CD4-positive, CD25-positive, alpha-beta regulatory T cell (primary cell): ENCODE measurements around the gene MAML1. TPM values are rescaled to one million over a fixed set of nuclear protein-coding genes. Genes with fewer than 3 reads are reported as not detected.

Experiments used
- ATAC-seq, 2 donors: fragments of 150-1000 bp; cut with Tn5 transposase; one replicate each; pipeline ENCODE4 v1.10.0; 2021; ENCODE audit warnings: low read depth in 2 of 2, moderate number of reproducible peaks in 2 of 2, moderate library complexity in 1 of 2
- DNase-seq, 3 donors: peaks; one replicate each; pipeline versions ENCODE4 v3.0.0 to v3.0.0-alpha.2; 2012 to 2022; ENCODE audit warnings: mixed read lengths in 1 of 3
- H3K27ac ChIP-seq: one replicate; pipeline ENCODE4 v1.7.0; 2013; ENCODE audit warnings: mild to moderate bottlenecking, low read length; ENCODE audit not compliant: insufficient read depth, poor library complexity, severe bottlenecking
- H3K27me3 ChIP-seq: one replicate; pipeline ENCODE4 v1.7.0; 2013; ENCODE audit warnings: low read length; ENCODE audit not compliant: control insufficient read depth, insufficient read depth
- H3K36me3 ChIP-seq: one replicate; pipeline ENCODE4 v1.7.0; 2013; ENCODE audit warnings: mild to moderate bottlenecking, low read length, moderate library complexity; ENCODE audit not compliant: control insufficient read depth, insufficient read depth
- H3K4me1 ChIP-seq: 2 replicates; pipeline ENCODE4 v1.7.0; 2013; ENCODE audit warnings: mild to moderate bottlenecking, low read length; ENCODE audit not compliant: insufficient read depth, control insufficient read depth, poor library complexity, severe bottlenecking
- H3K4me3 ChIP-seq: one replicate; pipeline ENCODE4 v1.7.0; 2013; ENCODE audit warnings: low read depth, mild to moderate bottlenecking, low read length, moderate library complexity
- H3K9me3 ChIP-seq, 2 experiments: 1 replicate in 1 of 2; 2 replicates in 1 of 2; pipeline ENCODE4 v1.7.0; 2013; ENCODE audit warnings: low read length in 2 of 2, mild to moderate bottlenecking in 1 of 2, moderate library complexity in 1 of 2; ENCODE audit not compliant: control insufficient read depth in 2 of 2
- H3K27ac Mint-ChIP-seq, 3 donors: one replicate each; pipeline ENCODE4 v1.8.0; 2020 to 2022; ENCODE audit warnings: mild to moderate bottlenecking in 3 of 3, mixed read lengths in 3 of 3, moderate library complexity in 2 of 3
- H3K27me3 Mint-ChIP-seq: one replicate; pipeline ENCODE4 v1.8.0; 2022; ENCODE audit warnings: mild to moderate bottlenecking, mixed read lengths
- H3K36me3 Mint-ChIP-seq: one replicate; pipeline ENCODE4 v1.8.0; 2020; ENCODE audit warnings: mixed read lengths
- H3K4me1 Mint-ChIP-seq, 4 donors: one replicate each; pipeline ENCODE4 v1.8.0; 2020 to 2022; ENCODE audit warnings: mixed read lengths in 4 of 4, mild to moderate bottlenecking in 1 of 4
- H3K4me3 Mint-ChIP-seq, 4 donors: one replicate each; pipeline ENCODE4 v1.8.0; 2020 to 2022; ENCODE audit warnings: mild to moderate bottlenecking in 4 of 4, mixed read lengths in 4 of 4, moderate library complexity in 3 of 4
- H3K9me3 Mint-ChIP-seq, 7 donors: one replicate each; pipeline ENCODE4 v1.8.0; 2020 to 2022; ENCODE audit warnings: mixed read lengths in 7 of 7, mild to moderate bottlenecking in 3 of 7, moderate library complexity in 2 of 7
- polyA plus RNA-seq, 4 donors: library from polyadenylated mRNA; unstranded; fragments of 300-500 nt; fragmentation: Illumina TruSeq; gene quantifications; one replicate each; pipeline ENCODE4 v1.2.3, GENCODE V29; 2021
- total RNA-seq: library from RNA; stranded (reverse); gene quantifications from one replicate; pipeline ENCODE4 v1.2.3, GENCODE V29; 2022

MAML1 gene
- total and polyA plus RNA-seq, 5 donors from 2014 or later = 2.8 to 39.5 (median 4.2) TPM

DNA sequence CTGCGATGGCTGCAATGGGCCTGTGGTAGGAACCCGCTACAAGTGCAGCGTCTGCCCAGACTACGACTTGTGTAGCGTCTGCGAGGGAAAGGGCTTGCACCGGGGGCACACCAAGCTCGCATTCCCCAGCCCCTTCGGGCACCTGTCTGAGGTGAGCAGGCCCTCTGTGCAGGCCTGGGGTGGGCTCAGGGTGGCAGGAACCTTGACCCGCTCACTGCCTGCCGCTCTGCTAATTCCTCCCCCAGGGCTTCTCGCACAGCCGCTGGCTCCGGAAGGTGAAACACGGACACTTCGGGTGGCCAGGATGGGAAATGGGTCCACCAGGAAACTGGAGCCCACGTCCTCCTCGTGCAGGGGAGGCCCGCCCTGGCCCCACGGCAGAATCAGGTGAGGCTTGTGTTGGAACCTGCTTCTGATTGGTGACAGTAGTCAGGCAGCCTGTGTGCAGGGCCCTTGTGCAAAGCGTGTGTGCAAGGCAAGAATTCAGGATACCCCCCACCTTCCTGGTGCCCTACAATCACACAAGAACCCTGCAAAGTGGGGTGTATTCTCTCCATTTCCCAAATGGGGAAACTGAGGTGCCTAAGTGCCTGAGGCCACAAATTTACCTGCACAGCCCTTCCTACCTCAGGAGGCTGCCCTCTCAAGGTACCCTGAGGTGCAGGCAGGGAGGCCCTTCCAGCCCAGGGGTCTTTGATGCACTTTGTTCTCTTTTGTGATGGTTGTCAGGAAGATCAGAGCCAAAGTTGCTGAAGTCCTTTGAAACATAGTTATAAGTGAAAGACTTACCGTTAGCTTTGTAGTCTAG lies 91.5 kb downstream of the MAML1 start:
- Mint-ChIP-seq H3K27ac (peak overlapping the region in 1 of 3 donors; percentile 46), H3K9me3 (peaks cover 0 to 3% (median 0%) of the 10 kb centered on the region in 7 donors), H3K27me3 (peaks cover 10% of the 10 kb centered on the region), H3K4me1 (peaks cover 8 to 58% (median 30%) of the 10 kb centered on the region in 4 donors), H3K36me3 (peaks cover 30% of the 10 kb centered on the region), H3K4me3 (peak overlapping the region in 3 of 4 donors; percentile 17 to 25 (median 19))
- Histone ChIP-seq H3K9me3 (no peaks in the 10 kb centered on the region), H3K4me1 (peaks cover 31% of the 10 kb centered on the region), H3K36me3 (peaks cover 54% of the 10 kb centered on the region), H3K27ac (peak overlapping the region; percentile 35), H3K4me3 (no peak overlapping the region), H3K27me3 (no peaks in the 10 kb centered on the region)
- DNase-seq = peak in 1 of 3 donors; percentile 1
- ATAC-seq = no peak

DNA sequence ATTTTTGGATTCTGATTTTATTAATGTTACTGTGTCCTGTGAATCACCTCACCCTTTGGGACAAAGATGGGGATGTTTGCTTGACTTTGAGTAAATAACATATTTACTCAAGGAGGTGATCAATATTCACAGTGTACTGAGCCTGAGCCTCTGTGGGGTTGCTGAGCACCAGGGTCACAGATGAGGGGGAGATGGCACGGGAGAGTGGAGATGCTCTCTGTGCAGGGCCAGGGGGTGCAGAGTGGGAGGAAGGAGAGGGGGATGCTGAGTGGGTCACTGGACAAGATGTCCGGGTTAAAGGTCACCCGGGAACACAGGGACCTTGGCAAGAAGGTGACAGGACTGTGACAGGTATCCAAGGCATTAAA lies 92.1 kb downstream of the MAML1 start:
- peaks cover 8 to 55% (median 32%) of the 10 kb centered on the region in 4 donors for H3K4me1 Mint-ChIP-seq
- H3K4me3 ChIP-seq = no peak overlapping the region
- H3K36me3 Mint-ChIP-seq = peaks cover 36% of the 10 kb centered on the region
- peak overlapping the region in 3 of 4 donors; percentile 17 to 25 (median 19) for H3K4me3 Mint-ChIP-seq
- no peaks in the 10 kb centered on the region for H3K9me3 ChIP-seq
- ATAC-seq = no peak
- H3K27ac Mint-ChIP-seq = no peak overlapping the region
- peaks cover 25% of the 10 kb centered on the region for H3K4me1 ChIP-seq
- peaks cover 60% of the 10 kb centered on the region for H3K36me3 ChIP-seq
- peaks cover 0 to 3% (median 0%) of the 10 kb centered on the region in 7 donors for H3K9me3 Mint-ChIP-seq
- H3K27me3 ChIP-seq = no peaks in the 10 kb centered on the region
- peaks cover 10% of the 10 kb centered on the region for H3K27me3 Mint-ChIP-seq
- H3K27ac ChIP-seq = no peak overlapping the region
- DNase-seq = no peak

DNA sequence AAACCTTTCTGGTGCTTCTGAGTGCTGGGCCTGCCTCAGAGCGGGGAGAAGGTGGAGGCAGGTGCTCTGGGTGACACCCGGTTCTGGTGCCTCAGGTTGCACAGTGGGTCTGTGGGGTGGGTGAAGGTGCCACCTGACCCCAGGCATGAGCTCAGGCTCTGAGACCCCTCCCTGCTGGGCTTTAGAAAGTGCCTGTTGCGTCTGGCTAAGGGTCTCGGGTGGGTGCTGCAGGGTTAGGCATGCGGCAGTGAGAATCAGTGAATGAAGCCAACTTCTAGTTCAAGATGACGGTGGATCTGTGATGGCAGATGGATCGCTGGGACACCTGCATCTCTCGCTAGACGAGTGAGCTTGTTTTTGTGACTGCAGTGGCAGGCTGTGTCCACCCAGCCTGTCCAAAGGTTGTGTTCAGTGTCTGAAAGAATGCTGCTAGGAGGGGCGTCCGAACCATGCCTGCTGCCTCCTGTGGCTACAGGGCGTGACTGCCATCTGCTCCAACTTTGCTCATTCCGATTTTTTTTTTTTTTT lies 93.1 kb downstream of the MAML1 start:
- H3K9me3 ChIP-seq = no peaks in the 10 kb centered on the region
- peaks cover 0 to 2% (median 0%) of the 10 kb centered on the region in 7 donors for H3K9me3 Mint-ChIP-seq
- peaks cover 68% of the 10 kb centered on the region for H3K36me3 ChIP-seq
- no peak overlapping the region for H3K27ac ChIP-seq
- peaks cover 10% of the 10 kb centered on the region for H3K27me3 Mint-ChIP-seq
- no peak for DNase-seq
- H3K27ac Mint-ChIP-seq = no peak overlapping the region
- H3K4me1 ChIP-seq = peaks cover 16% of the 10 kb centered on the region
- no peaks in the 10 kb centered on the region for H3K27me3 ChIP-seq
- H3K4me3 ChIP-seq = no peak overlapping the region
- H3K4me1 Mint-ChIP-seq = peaks cover 9 to 50% (median 30%) of the 10 kb centered on the region in 4 donors
- ATAC-seq = no peak
- peaks cover 44% of the 10 kb centered on the region for H3K36me3 Mint-ChIP-seq
- H3K4me3 Mint-ChIP-seq = peak overlapping the region in 1 of 4 donors; percentile 54

Other genes with a start within 250 kb of the MAML1 start
- 40.4 TPM for gene RUFY1, start 182.3 kb upstream of the MAML1 start, total RNA-seq
- gene RUFY1, start 182.3 kb upstream of the MAML1 start, polyA plus RNA-seq = 10 to 100 TPM; 18.3 to 25.9 (median 23.7) TPM
- gene HNRNPH1, start 109.2 kb upstream of the MAML1 start, total RNA-seq = 2,049 TPM
- gene HNRNPH1, start 109.2 kb upstream of the MAML1 start, polyA plus RNA-seq = 100 to 1,000 TPM; 102 to 155 (median 130) TPM
- gene CBY3, start 51.8 kb upstream of the MAML1 start, total RNA-seq = not detected
- gene CBY3, start 51.8 kb upstream of the MAML1 start, polyA plus RNA-seq = under 1 TPM in 1 of 4 donors, not detected in 3; 0.70 TPM
- gene CANX, start 33.9 kb upstream of the MAML1 start, total RNA-seq = 180 TPM
- 100 to 1,000 TPM; 190 to 205 (median 199) TPM for gene CANX, start 33.9 kb upstream of the MAML1 start, polyA plus RNA-seq
- 2.8 TPM for gene LTC4S, start 61.2 kb downstream of the MAML1 start, total RNA-seq
- 1 to 10 TPM in 2 of 4 donors, under 1 TPM in 2; 0.48 to 4.3 (median 1.3) TPM for gene LTC4S, start 61.2 kb downstream of the MAML1 start, polyA plus RNA-seq
- 134 TPM for gene MGAT4B, start 74.0 kb downstream of the MAML1 start, total RNA-seq
- gene MGAT4B, start 74.0 kb downstream of the MAML1 start, polyA plus RNA-seq = 10 to 100 TPM; 11.9 to 18.0 (median 13.8) TPM
- gene SQSTM1, start 88.1 kb downstream of the MAML1 start, total RNA-seq = 615 TPM
- gene SQSTM1, start 88.1 kb downstream of the MAML1 start, polyA plus RNA-seq = 100 to 1,000 TPM; 219 to 283 (median 237) TPM
- gene MRNIP, start 126.0 kb downstream of the MAML1 start, total RNA-seq = 46.4 TPM
- gene MRNIP, start 126.0 kb downstream of the MAML1 start, polyA plus RNA-seq = 10 to 100 TPM; 10.2 to 18.5 (median 17.2) TPM
- 53.1 TPM for gene TBC1D9B, start 175.1 kb downstream of the MAML1 start, total RNA-seq
- 10 to 100 TPM; 11.3 to 18.8 (median 15.1) TPM for gene TBC1D9B, start 175.1 kb downstream of the MAML1 start, polyA plus RNA-seq